DND-41 (cell line): ENCODE results near the gene CHORDC1.

ENCODE experiments used
- ATAC-seq: fragments of 200-7000 bp; cut with Tn5 transposase; 3 replicates; pipeline ENCODE4 v1.9.1; 2021; ENCODE audit warnings: low read depth; ENCODE audit not compliant: insufficient read depth
- DNase-seq: peaks from one replicate; pipeline ENCODE4 v3.0.0-alpha.2; 2020
- H2AFZ ChIP-seq: 2 replicates; pipeline ENCODE4 v1.6.0; 2012; ENCODE audit warnings: low read depth, low read length
- H3K27ac ChIP-seq: 2 replicates; pipeline ENCODE4 v1.5.1; 2012; ENCODE audit warnings: low read length, inconsistent platforms
- H3K27me3 ChIP-seq: fragments of 200-600 bp; sonication (generic); 2 replicates; pipeline ENCODE4 v1.6.0; 2012; ENCODE audit warnings: low read length, mild to moderate bottlenecking, inconsistent platforms; ENCODE audit not compliant: insufficient read depth, poor library complexity
- H3K36me3 ChIP-seq: 2 replicates; pipeline ENCODE4 v1.5.1; 2012; ENCODE audit warnings: low read length, inconsistent platforms; ENCODE audit not compliant: insufficient read depth
- H3K4me1 ChIP-seq: 2 replicates; pipeline ENCODE4 v1.5.1; 2012; ENCODE audit warnings: mild to moderate bottlenecking, low read length; ENCODE audit not compliant: insufficient read depth
- H3K4me2 ChIP-seq: 2 replicates; pipeline ENCODE4 v1.6.0; 2012; ENCODE audit warnings: mild to moderate bottlenecking, moderate library complexity, low read length, inconsistent platforms; ENCODE audit not compliant: insufficient read depth
- H3K4me3 ChIP-seq, 2 experiments: fragments of 200-600 bp in 1 of 2; shearing (Covaris generic) in 1 of 2; 2 replicates each; pipeline ENCODE4 v1.5.1; 2012 to 2016; ENCODE audit warnings: inconsistent platforms in 2 of 2, low read length in 2 of 2, mild to moderate bottlenecking in 2 of 2, low read depth in 1 of 2, moderate library complexity in 1 of 2
- H3K79me2 ChIP-seq: 2 replicates; pipeline ENCODE4 v1.6.0; 2012; ENCODE audit warnings: low read length, inconsistent platforms; ENCODE audit not compliant: insufficient read depth
- H3K9ac ChIP-seq: 2 replicates; pipeline ENCODE4 v1.6.0; 2012; ENCODE audit warnings: low read depth, mild to moderate bottlenecking, inconsistent platforms, low read length, moderate library complexity
- H3K9me3 ChIP-seq: 2 replicates; pipeline ENCODE4 v1.5.1; 2012; ENCODE audit warnings: low read length, moderate library complexity, mild to moderate bottlenecking, inconsistent platforms; ENCODE audit not compliant: insufficient read depth, severe bottlenecking
- H4K20me1 ChIP-seq: 2 replicates; pipeline ENCODE4 v1.6.0; 2012; ENCODE audit warnings: low read length; ENCODE audit not compliant: insufficient read depth
- CTCF ChIP-seq: IDR thresholded peaks from 2 replicates; pipeline ENCODE4 v1.5.1; 2012; ENCODE audit warnings: borderline replicate concordance, low read length, moderate library complexity, mild to moderate bottlenecking; ENCODE audit not compliant: poor library complexity, severe bottlenecking; ENCODE audit errors: extremely low read depth
- EZH2 ChIP-seq: IDR thresholded peaks from 3 replicates; pipeline ENCODE4 v1.6.1; 2012; ENCODE audit warnings: borderline replicate concordance, low read depth, mild to moderate bottlenecking, moderate library complexity, low read length, inconsistent platforms; ENCODE audit not compliant: severe bottlenecking

Gene CHORDC1

DNA sequence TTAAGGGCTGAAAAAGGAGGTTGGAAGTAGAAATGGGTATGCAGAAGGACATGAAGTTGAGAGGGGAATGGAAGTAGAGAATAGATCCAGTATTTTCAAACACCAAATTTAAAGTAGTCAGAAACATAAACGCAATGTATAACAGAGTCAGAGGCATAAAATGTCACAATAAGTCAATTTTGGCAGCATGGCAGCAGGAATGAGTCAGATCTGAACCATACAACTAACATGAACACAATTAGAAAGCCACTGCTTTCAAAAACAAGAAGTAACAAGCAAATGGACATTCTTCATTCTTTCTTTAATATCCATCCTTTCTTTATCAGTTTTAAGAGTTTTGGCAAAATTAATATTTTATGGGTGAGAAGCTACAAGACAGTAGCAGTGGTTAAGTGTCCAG is 2.5 kb downstream of the CHORDC1 start:
- peak overlapping the region; percentile 66 for H3K9ac ChIP-seq
- DNase-seq, result no peak
- peaks cover 61% of the 10 kb centered on the region for H4K20me1 ChIP-seq
- peaks cover 65% of the 10 kb centered on the region for H3K4me1 ChIP-seq
- H3K27ac ChIP-seq, result peak overlapping the region; percentile 8; the same call in 1 of the 2 replicates
- H3K4me3 ChIP-seq, result peak overlapping the region; percentile 2 to 83; a peak in 2 of 4 replicates
- H2AFZ ChIP-seq, result no peak overlapping the region
- no peak for TF ChIP-seq CTCF
- peaks cover 35% of the 10 kb centered on the region for H3K36me3 ChIP-seq
- peaks cover 86% of the 10 kb centered on the region for H3K79me2 ChIP-seq
- no peaks in the 10 kb centered on the region for H3K9me3 ChIP-seq
- H3K27me3 ChIP-seq, result no peaks in the 10 kb centered on the region
- no peak for ATAC-seq
- H3K4me2 ChIP-seq, result peak overlapping the region; percentile 83

- Histone ChIP-seq H3K27me3 (no peaks in the 10 kb centered on the region), H3K36me3 (peaks cover 43% of the 10 kb centered on the region), H4K20me1 (peaks cover 67% of the 10 kb centered on the region), H3K27ac (no peak overlapping the region), H3K9ac (peak overlapping the region; percentile 15; the same call in 1 of the 2 replicates), H3K4me2 (peak overlapping the region; percentile 83), H3K4me1 (peaks cover 57% of the 10 kb centered on the region), H3K79me2 (peaks cover 95% of the 10 kb centered on the region), H3K4me3 (peak overlapping the region in 1 of 2 experiments; percentile 83; a peak in 1 of 4 replicates), H3K9me3 (no peaks in the 10 kb centered on the region), H2AFZ (no peak overlapping the region)
- no peak for DNase-seq
- no peak for ATAC-seq
- TF ChIP-seq EZH2, result no peak
- no peak for TF ChIP-seq CTCF
Measured at GRCh38 chr11:90219438-90219837, 3.4 kb downstream of the CHORDC1 start.

DNA sequence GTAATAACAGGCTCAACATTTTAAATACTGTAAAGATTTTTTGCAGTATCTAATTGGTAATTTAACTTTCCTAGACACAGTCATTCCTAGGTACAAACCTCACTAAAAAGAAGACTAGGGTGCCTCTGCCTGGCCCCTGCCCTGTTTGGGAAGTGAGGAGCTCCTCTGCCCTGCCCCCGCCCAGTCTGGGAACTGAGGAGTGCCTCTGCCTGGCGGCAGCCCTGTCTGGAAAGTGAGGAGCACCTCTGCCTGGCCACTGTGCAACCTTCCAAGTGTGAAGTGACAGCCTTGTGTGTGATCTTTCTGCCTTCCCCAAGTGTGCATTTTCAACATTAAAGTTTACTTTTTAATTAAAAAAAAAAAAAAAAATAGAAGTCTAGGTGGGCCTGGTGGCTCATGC is 4.2 kb downstream of the CHORDC1 start:
- Histone ChIP-seq H3K4me2 (peak overlapping the region; percentile 42; the same call in 1 of the 2 replicates), H2AFZ (no peak overlapping the region), H3K9ac (no peak overlapping the region), H3K27me3 (no peaks in the 10 kb centered on the region), H3K36me3 (peaks cover 50% of the 10 kb centered on the region), H3K79me2 (peaks cover 100% of the 10 kb centered on the region), H3K4me1 (peaks cover 52% of the 10 kb centered on the region), H4K20me1 (peaks cover 71% of the 10 kb centered on the region), H3K9me3 (no peaks in the 10 kb centered on the region), H3K27ac (no peak overlapping the region), H3K4me3 (no peak overlapping the region)
- ATAC-seq (no peak), DNase-seq (no peak)
- no peak for TF ChIP-seq CTCF
- no peak for TF ChIP-seq EZH2

GRCh38 chr11:90216611-90217010 is 6.2 kb downstream of the CHORDC1 start:
- ATAC-seq, result no peak
- TF ChIP-seq EZH2 (no peak), CTCF (no peak)
- Histone ChIP-seq H3K27me3 (no peaks in the 10 kb centered on the region), H3K4me3 (no peak overlapping the region), H3K79me2 (peaks cover 100% of the 10 kb centered on the region), H3K9ac (no peak overlapping the region), H3K4me2 (peak overlapping the region; percentile 39; the same call in 1 of the 2 replicates), H4K20me1 (peaks cover 73% of the 10 kb centered on the region), H3K27ac (no peak overlapping the region), H2AFZ (no peak overlapping the region), H3K36me3 (peaks cover 66% of the 10 kb centered on the region), H3K4me1 (peaks cover 49% of the 10 kb centered on the region), H3K9me3 (no peaks in the 10 kb centered on the region)
- DNase-seq, result no peak
